Measurements from ENCODE around the gene GLIS1. TPM values are rescaled to one million over a fixed set of nuclear protein-coding genes. Genes with fewer than 3 reads are reported as not detected.

GLIS1 gene
- total RNA-seq, 4 donors from 2014 or later = 0.63 to 2.4 (median 1.0) TPM

- TF ChIP-seq POLR2A (IDR thresholded peaks at IDR 0.05) (no peak), CTCF (IDR thresholded peaks at IDR 0.05) (no peak)
- 94 to 96% methylated on average over 8 of the region's 8 CpGs for WGBS, 2 donors
- intact Hi-C loops (cut with DNase I; ENCODE audit: low total_unique reads) = no loop called here
- DNase-seq (ENCODE audit: low spot score in 2 of 2) = peak in 1 of 2 donors; percentile 56
- H3K4me3 ChIP-seq (ENCODE audit: low read depth, poor library complexity, severe bottlenecking) = no peak overlapping the region
Measured at GRCh38 chr1:53573522-53573921, 165.4 kb downstream of the GLIS1 start.

- TF ChIP-seq CTCF (IDR thresholded peaks at IDR 0.05) = no peak
- TF ChIP-seq POLR2A (IDR thresholded peaks at IDR 0.05) = no peak
- WGBS, 2 donors = 41 to 66% methylated on average over 3 of the region's 3 CpGs
- no peak overlapping the region for H3K4me3 ChIP-seq (ENCODE audit: low read depth, poor library complexity, severe bottlenecking)
- intact Hi-C loops (cut with DNase I; ENCODE audit: low total_unique reads) = no loop called here
- DNase-seq (ENCODE audit: low spot score in 2 of 2) = peak in 1 of 2 donors; percentile 81
Measured at GRCh38 chr1:53572815-53573173, 166.2 kb downstream of the GLIS1 start.

DNA sequence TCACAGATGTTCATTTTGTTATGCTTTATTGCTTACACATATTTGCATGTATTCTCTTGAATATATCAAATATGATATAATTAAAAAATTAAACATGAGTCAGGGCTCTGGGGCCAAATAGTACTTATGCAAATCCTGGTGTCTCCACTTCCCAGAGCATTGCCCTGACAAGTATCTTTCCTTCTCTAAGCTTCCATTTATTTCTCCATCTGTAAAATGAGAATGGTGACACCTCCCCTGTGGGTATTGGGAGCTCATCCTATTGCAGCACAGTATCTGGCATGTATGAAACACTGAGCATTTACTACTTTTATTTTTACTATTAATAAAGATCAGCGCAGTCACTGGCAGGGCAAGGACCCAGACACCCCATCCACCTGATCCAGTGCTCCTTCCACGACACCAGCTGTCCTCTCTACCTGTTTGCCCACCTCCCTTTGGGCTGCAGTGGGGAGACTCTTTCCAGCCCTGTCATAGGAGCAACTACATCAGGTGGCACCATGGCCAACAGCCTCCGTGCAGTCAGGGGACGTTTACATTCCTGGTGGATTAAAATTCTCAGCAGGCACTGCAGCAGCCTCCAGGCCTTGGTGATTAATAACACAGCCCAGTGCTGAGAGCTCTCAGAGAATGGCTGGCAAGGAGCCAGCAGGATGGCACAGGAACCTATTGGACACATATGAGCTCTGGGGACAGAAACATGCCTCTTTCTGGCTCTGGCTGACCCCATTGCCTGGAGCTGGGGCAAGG, 166.7 kb downstream of the GLIS1 start:
- peak; percentile 29 to 83 for DNase-seq (ENCODE audit: low spot score in 2 of 2)
- intact Hi-C loops (cut with DNase I; ENCODE audit: low total_unique reads) = no loop called here
- TF ChIP-seq CTCF (IDR thresholded peaks at IDR 0.05) (no peak), POLR2A (IDR thresholded peaks at IDR 0.05) (no peak)
- H3K4me3 ChIP-seq (ENCODE audit: low read depth, poor library complexity, severe bottlenecking) = no peak overlapping the region
- WGBS, 2 donors = 43 to 52% methylated on average over 4 of the region's 4 CpGs

DNA sequence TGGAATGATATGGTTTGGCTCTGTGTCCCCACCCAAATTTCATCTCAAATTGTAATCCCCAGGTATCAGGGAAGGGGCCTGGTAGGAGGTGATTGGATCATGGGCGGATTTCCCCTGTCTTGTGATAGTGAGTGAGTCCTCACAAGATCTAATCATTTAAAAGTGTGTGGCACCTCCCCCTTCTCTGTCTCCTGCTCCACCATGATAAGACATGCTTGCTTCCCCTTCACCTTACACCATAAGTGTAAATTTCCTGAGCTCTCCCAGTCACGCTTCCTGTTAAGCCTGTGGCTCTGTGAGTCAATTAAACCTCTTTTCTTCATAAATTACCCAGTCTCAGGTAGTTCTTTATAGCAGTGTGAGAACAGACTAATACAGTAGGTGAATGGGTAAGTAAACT, 170.4 kb downstream of the GLIS1 start:
- TF ChIP-seq POLR2A (IDR thresholded peaks at IDR 0.05) = no peak
- no peak for TF ChIP-seq CTCF (IDR thresholded peaks at IDR 0.05)
- intact Hi-C loops (cut with DNase I; ENCODE audit: low total_unique reads) = no loop called here
- 91 to 93% methylated on average over 2 of the region's 2 CpGs for WGBS, 2 donors
- no peak overlapping the region for H3K4me3 ChIP-seq (ENCODE audit: low read depth, poor library complexity, severe bottlenecking)
- DNase-seq (ENCODE audit: low spot score in 2 of 2) = peak in 1 of 2 donors; percentile 10

DNA sequence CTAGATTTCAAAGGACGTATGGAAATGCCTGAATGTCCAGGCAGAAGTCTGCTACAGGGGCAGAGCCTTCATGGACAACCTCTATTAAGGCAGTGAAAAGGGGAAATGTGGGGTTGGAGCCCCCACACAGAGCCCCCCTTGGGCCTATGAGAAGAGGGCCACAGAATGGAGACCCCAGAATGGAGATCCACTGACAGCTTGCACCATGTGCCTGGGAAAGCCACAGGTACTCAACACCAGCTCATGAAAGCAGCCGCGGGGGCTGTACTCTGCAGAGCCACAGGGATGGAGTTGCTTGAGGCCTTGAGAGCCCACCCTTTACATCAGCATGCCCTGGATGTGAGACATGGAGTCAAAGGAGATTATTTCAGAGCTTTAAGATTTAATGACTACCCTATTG, 171.1 kb downstream of the GLIS1 start:
- WGBS, 2 donors = 95 to 97% methylated on average over 3 of the region's 3 CpGs
- TF ChIP-seq CTCF (IDR thresholded peaks at IDR 0.05) (no peak), POLR2A (IDR thresholded peaks at IDR 0.05) (no peak)
- intact Hi-C loops (cut with DNase I; ENCODE audit: low total_unique reads) = no loop called here
- peak in 1 of 2 donors; percentile 76 for DNase-seq (ENCODE audit: low spot score in 2 of 2)
- no peak overlapping the region for H3K4me3 ChIP-seq (ENCODE audit: low read depth, poor library complexity, severe bottlenecking)

- DNase-seq (ENCODE audit: low spot score in 2 of 2) = peak in 1 of 2 donors; percentile 52
- TF ChIP-seq POLR2A (IDR thresholded peaks at IDR 0.05) = no peak
- no peak for TF ChIP-seq CTCF (IDR thresholded peaks at IDR 0.05)
- intact Hi-C loops (cut with DNase I; ENCODE audit: low total_unique reads) = no loop called here
- WGBS, 2 donors = 86 to 88% methylated on average over 3 of the region's 3 CpGs
- H3K4me3 ChIP-seq (ENCODE audit: low read depth, poor library complexity, severe bottlenecking) = no peak overlapping the region
Measured at GRCh38 chr1:53567450-53567849, 171.5 kb downstream of the GLIS1 start.

Data from lower leg skin (tissue), 4 donors.